ENCODE measurements around the gene PPFIA3.

DNA sequence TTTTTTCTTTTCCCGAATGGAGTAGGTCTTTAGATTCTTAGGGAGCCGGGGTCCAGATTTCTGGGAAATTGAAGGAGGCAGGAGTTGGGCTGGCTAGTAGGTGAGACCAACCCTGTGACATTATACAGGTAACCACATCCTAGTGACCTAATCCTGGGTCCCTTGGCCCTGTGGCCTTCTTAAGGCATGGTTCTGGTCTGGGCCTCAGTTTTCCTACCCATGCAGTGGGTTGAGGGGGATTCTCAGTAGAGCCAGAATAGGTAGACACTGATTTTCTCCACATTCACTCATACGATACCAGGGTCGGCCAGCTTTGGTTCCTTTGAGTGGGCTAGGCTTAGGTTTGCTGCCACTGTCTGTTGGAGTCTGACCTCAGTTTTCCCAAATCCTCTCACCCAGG, 7.2 kb downstream of the PPFIA3 start:
- no peak for TF ChIP-seq POLR2A (IDR thresholded peaks at IDR 0.05)
- TF ChIP-seq, protein P1, sequence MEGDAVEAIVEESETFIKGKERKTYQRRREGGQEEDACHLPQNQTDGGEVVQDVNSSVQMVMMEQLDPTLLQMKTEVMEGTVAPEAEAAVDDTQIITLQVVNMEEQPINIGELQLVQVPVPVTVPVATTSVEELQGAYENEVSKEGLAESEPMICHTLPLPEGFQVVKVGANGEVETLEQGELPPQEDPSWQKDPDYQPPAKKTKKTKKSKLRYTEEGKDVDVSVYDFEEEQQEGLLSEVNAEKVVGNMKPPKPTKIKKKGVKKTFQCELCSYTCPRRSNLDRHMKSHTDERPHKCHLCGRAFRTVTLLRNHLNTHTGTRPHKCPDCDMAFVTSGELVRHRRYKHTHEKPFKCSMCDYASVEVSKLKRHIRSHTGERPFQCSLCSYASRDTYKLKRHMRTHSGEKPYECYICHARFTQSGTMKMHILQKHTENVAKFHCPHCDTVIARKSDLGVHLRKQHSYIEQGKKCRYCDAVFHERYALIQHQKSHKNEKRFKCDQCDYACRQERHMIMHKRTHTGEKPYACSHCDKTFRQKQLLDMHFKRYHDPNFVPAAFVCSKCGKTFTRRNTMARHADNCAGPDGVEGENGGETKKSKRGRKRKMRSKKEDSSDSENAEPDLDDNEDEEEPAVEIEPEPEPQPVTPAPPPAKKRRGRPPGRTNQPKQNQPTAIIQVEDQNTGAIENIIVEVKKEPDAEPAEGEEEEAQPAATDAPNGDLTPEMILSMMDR (IDR thresholded peaks at IDR 0.05): no peak

Data from testis (tissue), 2 donors.